Body of pancreas (tissue), 4 donors: Measurements from ENCODE around the gene GRID1. TPM values are rescaled to one million over a fixed set of nuclear protein-coding genes. Genes with fewer than 3 reads are reported as not detected.
A peak's percentile ranks its signal among the peaks of the same experiment; 100 is the strongest.

Source experiments
- ATAC-seq: fragments of 150-250 bp; one replicate; pipeline ENCODE4 v1.9.1; 2016
- DNase-seq, 4 donors: peaks; one replicate each; pipeline ENCODE4 v3.0.0-alpha.2; 2019
- H3K27ac ChIP-seq, 4 donors: fragments of 200-600 bp; sonication (generic); 1 replicate in 3 of 4; 2 replicates in 1 of 4; pipeline versions ENCODE4 v1.5.1 to v1.6.1; 2016 to 2019; ENCODE audit warnings: mild to moderate bottlenecking in 1 of 4, mixed read lengths in 1 of 4, moderate library complexity in 1 of 4
- H3K27me3 ChIP-seq, 2 donors: fragments of 200-600 bp; sonication (generic); one replicate each; pipeline ENCODE4 v1.6.0; 2016; ENCODE audit warnings: mild to moderate bottlenecking in 1 of 2
- H3K36me3 ChIP-seq, 2 donors: fragments of 200-600 bp; sonication (generic); replicated peaks in 1 of 2; 2 replicates each; pipeline ENCODE4 v1.5.1; 2016; ENCODE audit warnings: low read depth in 2 of 2; ENCODE audit not compliant: insufficient read depth in 1 of 2
- H3K4me1 ChIP-seq: fragments of 200-600 bp; sonication (generic); one replicate; pipeline ENCODE4 v1.6.0; 2016
- H3K4me3 ChIP-seq, 2 donors: fragments of 200-600 bp; sonication (generic); 1 replicate in 1 of 2; 2 replicates in 1 of 2; pipeline ENCODE4 v1.5.1; 2016 to 2019
- H3K9me3 ChIP-seq, 3 donors: fragments of 200-600 bp; sonication (generic); 1 replicate in 2 of 3; 2 replicates in 1 of 3; pipeline ENCODE4 v1.5.1; 2016
- POLR2A ChIP-seq, 3 donors: fragments of 450-650 bp; IDR thresholded peaks; one replicate each; pipeline ENCODE4 v1.6.1; 2016; ENCODE audit warnings: antibody characterized with exemption in 3 of 3, mild to moderate bottlenecking in 2 of 3
- WGBS, 2 donors: methylation state at CpG; one replicate each; pipeline ENCODE4 v1.1.5; 2017; 5-methylcytosine and 5-hydroxymethylcytosine counted together
- intact Hi-C: fragments of 100-400 bp; cut with DNase I; formaldehyde crosslinking; loops from one replicate; pipeline ENCODE4 v1.15.1; 2023
- total RNA-seq, 2 donors: library from RNA; depleted of rRNA; stranded (reverse); fragments of >200 nt; gene quantifications; one replicate each; pipeline ENCODE4 v1.1.0, GENCODE V29; 2016
- TF ChIP-seq, protein P1 (sequence below), 7 experiments: fragments of 450-650 bp in 4 of 7; fragments of 200-600 bp in 3 of 7; sonication (generic) in 3 of 7; IDR thresholded peaks; one replicate each; pipeline ENCODE4 v1.5.1; 2016 to 2019; ENCODE audit warnings: antibody characterized with exemption in 7 of 7

Gene GRID1
- total RNA-seq, 2 donors from 2014 or later: 1.0 to 1.6 TPM

- peak in 3 of 4 donors; percentile 31 to 75 (median 63) for DNase-seq
- H3K36me3 ChIP-seq: no peaks in the 10 kb centered on the region
- 54 to 70% methylated on average over 11 of the region's 11 CpGs for WGBS, 2 donors
- intact Hi-C loops: no loop called here
- no peaks in the 10 kb centered on the region for H3K4me1 ChIP-seq
- H3K27me3 ChIP-seq: no peaks in the 10 kb centered on the region
- peak; percentile 59 for ATAC-seq
- no peaks in the 10 kb centered on the region for H3K9me3 ChIP-seq
- no peak for TF ChIP-seq POLR2A (IDR thresholded peaks at IDR 0.05)
- TF ChIP-seq, protein P1, sequence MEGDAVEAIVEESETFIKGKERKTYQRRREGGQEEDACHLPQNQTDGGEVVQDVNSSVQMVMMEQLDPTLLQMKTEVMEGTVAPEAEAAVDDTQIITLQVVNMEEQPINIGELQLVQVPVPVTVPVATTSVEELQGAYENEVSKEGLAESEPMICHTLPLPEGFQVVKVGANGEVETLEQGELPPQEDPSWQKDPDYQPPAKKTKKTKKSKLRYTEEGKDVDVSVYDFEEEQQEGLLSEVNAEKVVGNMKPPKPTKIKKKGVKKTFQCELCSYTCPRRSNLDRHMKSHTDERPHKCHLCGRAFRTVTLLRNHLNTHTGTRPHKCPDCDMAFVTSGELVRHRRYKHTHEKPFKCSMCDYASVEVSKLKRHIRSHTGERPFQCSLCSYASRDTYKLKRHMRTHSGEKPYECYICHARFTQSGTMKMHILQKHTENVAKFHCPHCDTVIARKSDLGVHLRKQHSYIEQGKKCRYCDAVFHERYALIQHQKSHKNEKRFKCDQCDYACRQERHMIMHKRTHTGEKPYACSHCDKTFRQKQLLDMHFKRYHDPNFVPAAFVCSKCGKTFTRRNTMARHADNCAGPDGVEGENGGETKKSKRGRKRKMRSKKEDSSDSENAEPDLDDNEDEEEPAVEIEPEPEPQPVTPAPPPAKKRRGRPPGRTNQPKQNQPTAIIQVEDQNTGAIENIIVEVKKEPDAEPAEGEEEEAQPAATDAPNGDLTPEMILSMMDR (IDR thresholded peaks at IDR 0.05): peak in 6 of 7 experiments; percentile 29 to 72 (median 52)
- H3K27ac ChIP-seq: no peak overlapping the region
- H3K4me3 ChIP-seq: no peak overlapping the region
Measured at GRCh38 chr10:86139066-86139657, 227.4 kb downstream of the GRID1 start.

- 89 to 92% methylated on average over 13 to 18 of the region's 18 CpGs for WGBS, 2 donors
- no peaks in the 10 kb centered on the region for H3K9me3 ChIP-seq
- intact Hi-C loops: no loop called here
- no peaks in the 10 kb centered on the region for H3K27me3 ChIP-seq
- ATAC-seq (no peak), DNase-seq (no peak)
- H3K4me3 ChIP-seq: no peak overlapping the region
- no peak for TF ChIP-seq POLR2A (IDR thresholded peaks at IDR 0.05)
- TF ChIP-seq, protein P1 (IDR thresholded peaks at IDR 0.05): no peak
- H3K36me3 ChIP-seq: no peaks in the 10 kb centered on the region
- no peak overlapping the region for H3K27ac ChIP-seq
- H3K4me1 ChIP-seq: no peaks in the 10 kb centered on the region
Measured at GRCh38 chr10:86138551-86139065, 228.0 kb downstream of the GRID1 start.

DNA sequence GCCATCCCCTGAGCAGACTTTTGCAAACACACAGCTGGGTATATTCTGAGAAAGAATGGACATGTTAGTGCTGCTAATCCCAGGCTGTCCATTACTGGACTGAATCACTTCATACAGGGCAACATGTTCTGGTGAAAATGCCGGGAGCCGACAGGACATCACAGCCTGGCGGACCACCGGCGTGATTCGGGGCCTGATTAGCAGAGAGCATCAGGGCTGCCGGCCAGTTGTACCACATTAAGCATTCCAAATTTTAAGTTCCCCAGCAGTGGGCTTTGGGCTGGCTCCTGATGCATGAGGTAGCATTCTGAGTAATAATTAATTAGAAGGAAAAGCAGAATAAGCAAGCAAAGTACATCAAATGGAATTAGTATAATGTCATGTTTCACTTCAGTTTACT is 229.0 kb downstream of the GRID1 start:
- H3K4me3 ChIP-seq: no peak overlapping the region
- DNase-seq (no peak), ATAC-seq (no peak)
- H3K9me3 ChIP-seq: no peaks in the 10 kb centered on the region
- no peaks in the 10 kb centered on the region for H3K27me3 ChIP-seq
- H3K27ac ChIP-seq: no peak overlapping the region
- H3K4me1 ChIP-seq: no peaks in the 10 kb centered on the region
- intact Hi-C loops: no loop called here
- 88 to 96% methylated on average over 7 of the region's 7 CpGs for WGBS, 2 donors
- no peaks in the 10 kb centered on the region for H3K36me3 ChIP-seq
- TF ChIP-seq POLR2A (IDR thresholded peaks at IDR 0.05): no peak
- TF ChIP-seq, protein P1 (IDR thresholded peaks at IDR 0.05): no peak

GRCh38 chr10:86136934-86137333 is 229.7 kb downstream of the GRID1 start:
- WGBS, 2 donors: 76 to 83% methylated on average over 4 of the region's 4 CpGs
- ATAC-seq: no peak
- no peak for DNase-seq

More at GRCh38 chr10:86136934-86137333, 229.7 kb downstream of the GRID1 start:
- no peaks in the 10 kb centered on the region for H3K4me1 ChIP-seq
- intact Hi-C loops: no loop called here
- no peaks in the 10 kb centered on the region for H3K27me3 ChIP-seq
- no peaks in the 10 kb centered on the region for H3K9me3 ChIP-seq
- H3K36me3 ChIP-seq: no peaks in the 10 kb centered on the region
- TF ChIP-seq, protein P1 (IDR thresholded peaks at IDR 0.05): no peak
- no peak for TF ChIP-seq POLR2A (IDR thresholded peaks at IDR 0.05)
- H3K4me3 ChIP-seq: no peak overlapping the region
- no peak overlapping the region for H3K27ac ChIP-seq
